ENCODE data around the gene LYAR. TPM values are rescaled to one million over a fixed set of nuclear protein-coding genes. Genes with fewer than 3 reads are reported as not detected.

Gene LYAR
- total and polyA plus RNA-seq, 2 experiments from 2014 or later, result 6.7 to 12.2 TPM

DNA sequence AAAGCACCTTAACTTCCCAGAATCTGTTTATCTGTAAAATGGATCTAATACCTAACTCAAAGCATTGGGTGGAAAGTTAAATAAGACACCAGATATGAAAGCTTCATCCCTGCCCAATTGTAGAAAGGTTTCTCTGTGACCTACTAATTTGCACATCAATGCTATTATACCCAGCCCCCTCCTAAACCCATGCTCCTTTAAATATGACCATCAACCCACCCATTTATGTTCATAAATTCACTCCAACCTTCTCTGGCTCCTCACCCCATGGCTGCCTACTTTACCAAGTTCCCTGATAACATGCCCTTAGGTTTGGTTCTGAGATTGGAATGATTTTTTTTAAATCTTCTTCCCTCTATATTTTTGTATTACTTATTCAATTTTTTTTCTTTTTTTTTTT, 1.9 kb downstream of the LYAR start:
- no peak for DNase-seq (ENCODE audit: low spot score)

DNA sequence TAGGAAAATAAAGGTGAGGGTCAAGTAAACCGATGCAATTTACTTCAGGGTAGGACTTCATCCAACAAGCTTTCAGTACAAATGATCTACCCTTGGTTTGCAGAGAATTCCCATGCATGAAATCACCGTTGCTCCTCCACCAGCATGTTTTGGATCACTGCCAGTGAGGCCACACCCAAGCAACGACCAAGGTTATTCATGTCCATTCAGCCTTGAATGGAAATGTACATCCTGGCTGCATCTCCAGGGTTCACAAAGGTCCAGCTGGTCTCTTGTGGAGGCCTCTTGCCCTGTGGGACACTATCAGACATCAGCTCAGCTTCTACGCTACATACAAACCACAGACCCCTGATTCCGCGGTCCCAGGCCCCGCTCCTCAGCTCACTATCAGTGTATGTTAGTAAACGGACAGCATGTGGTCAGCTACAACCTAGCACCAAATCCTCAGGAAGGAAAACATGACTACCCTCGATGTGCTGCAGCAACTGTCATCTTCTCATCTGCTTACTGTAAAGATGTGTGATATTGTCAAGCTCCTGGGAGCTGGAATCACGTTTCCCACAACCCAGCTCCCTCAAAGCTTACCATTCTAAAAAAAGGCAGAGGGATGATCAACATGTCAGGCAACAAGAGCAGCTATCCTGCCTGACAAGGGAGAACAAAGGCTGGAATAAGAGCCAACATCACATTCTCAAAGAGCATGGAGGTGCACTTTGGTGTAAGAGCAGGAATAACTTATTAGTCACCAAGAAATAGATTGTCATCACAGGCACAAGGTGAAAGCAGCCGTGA, 4.9 kb downstream of the LYAR start:
- H2AFZ ChIP-seq, result no peak overlapping the region
- no peaks in the 10 kb centered on the region for H3K27me3 ChIP-seq
- H3K79me2 ChIP-seq, result peaks cover 27% of the 10 kb centered on the region
- H3K27ac ChIP-seq, result peak overlapping the region; percentile 20
- H3K9me2 ChIP-seq (replicated peaks; ENCODE audit: insufficient read depth), result no peaks in the 10 kb centered on the region
- no peaks in the 10 kb centered on the region for H3K9me3 ChIP-seq (ENCODE audit: low read depth)
- H3K4me3 ChIP-seq, result no peak overlapping the region
- no peak for TF ChIP-seq EZH2 (IDR thresholded peaks at IDR 0.05; ENCODE audit: borderline replicate concordance)
- TF ChIP-seq, protein P1, sequence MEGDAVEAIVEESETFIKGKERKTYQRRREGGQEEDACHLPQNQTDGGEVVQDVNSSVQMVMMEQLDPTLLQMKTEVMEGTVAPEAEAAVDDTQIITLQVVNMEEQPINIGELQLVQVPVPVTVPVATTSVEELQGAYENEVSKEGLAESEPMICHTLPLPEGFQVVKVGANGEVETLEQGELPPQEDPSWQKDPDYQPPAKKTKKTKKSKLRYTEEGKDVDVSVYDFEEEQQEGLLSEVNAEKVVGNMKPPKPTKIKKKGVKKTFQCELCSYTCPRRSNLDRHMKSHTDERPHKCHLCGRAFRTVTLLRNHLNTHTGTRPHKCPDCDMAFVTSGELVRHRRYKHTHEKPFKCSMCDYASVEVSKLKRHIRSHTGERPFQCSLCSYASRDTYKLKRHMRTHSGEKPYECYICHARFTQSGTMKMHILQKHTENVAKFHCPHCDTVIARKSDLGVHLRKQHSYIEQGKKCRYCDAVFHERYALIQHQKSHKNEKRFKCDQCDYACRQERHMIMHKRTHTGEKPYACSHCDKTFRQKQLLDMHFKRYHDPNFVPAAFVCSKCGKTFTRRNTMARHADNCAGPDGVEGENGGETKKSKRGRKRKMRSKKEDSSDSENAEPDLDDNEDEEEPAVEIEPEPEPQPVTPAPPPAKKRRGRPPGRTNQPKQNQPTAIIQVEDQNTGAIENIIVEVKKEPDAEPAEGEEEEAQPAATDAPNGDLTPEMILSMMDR (IDR thresholded peaks at IDR 0.05; ENCODE audit: poor library complexity), result no peak
- TF ChIP-seq EZH2phosphoT487 (IDR thresholded peaks at IDR 0.05; ENCODE audit: low read depth, severe bottlenecking, unreplicated experiment), result no peak
- H3K4me2 ChIP-seq, result no peak overlapping the region
- H3K4me1 ChIP-seq (ENCODE audit: insufficient read depth), result peaks cover 9% of the 10 kb centered on the region
- WGBS (ENCODE audit: low lambda C conversion rate, missing lambda C conversion rate), result 85% methylated on average over 11 of the region's 11 CpGs
- H4K20me1 ChIP-seq (ENCODE audit: insufficient read depth, poor library complexity, severe bottlenecking), result no peaks in the 10 kb centered on the region
- peak; percentile 24 for DNase-seq (ENCODE audit: low spot score)
- no peaks in the 10 kb centered on the region for H3K36me3 ChIP-seq (replicated peaks; ENCODE audit: insufficient read depth, low read depth)

More for the DNA sequence above, 1.9 kb downstream of the LYAR start:
- TF ChIP-seq, protein P1 (IDR thresholded peaks at IDR 0.05; ENCODE audit: poor library complexity), result no peak
- TF ChIP-seq EZH2 (IDR thresholded peaks at IDR 0.05; ENCODE audit: borderline replicate concordance), result no peak
- no peak for TF ChIP-seq EZH2phosphoT487 (IDR thresholded peaks at IDR 0.05; ENCODE audit: low read depth, severe bottlenecking, unreplicated experiment)
- Histone ChIP-seq H3K79me2 (peaks cover 52% of the 10 kb centered on the region), H3K4me2 (no peak overlapping the region), H4K20me1 (ENCODE audit: insufficient read depth, poor library complexity, severe bottlenecking) (peaks cover 3% of the 10 kb centered on the region), H3K4me3 (no peak overlapping the region), H3K27me3 (no peaks in the 10 kb centered on the region), H3K9me2 (replicated peaks; ENCODE audit: insufficient read depth) (no peaks in the 10 kb centered on the region), H2AFZ (no peak overlapping the region), H3K4me1 (ENCODE audit: insufficient read depth) (peaks cover 15% of the 10 kb centered on the region), H3K36me3 (replicated peaks; ENCODE audit: insufficient read depth, low read depth) (no peaks in the 10 kb centered on the region), H3K9me3 (ENCODE audit: low read depth) (no peaks in the 10 kb centered on the region), H3K27ac (no peak overlapping the region)

DNA sequence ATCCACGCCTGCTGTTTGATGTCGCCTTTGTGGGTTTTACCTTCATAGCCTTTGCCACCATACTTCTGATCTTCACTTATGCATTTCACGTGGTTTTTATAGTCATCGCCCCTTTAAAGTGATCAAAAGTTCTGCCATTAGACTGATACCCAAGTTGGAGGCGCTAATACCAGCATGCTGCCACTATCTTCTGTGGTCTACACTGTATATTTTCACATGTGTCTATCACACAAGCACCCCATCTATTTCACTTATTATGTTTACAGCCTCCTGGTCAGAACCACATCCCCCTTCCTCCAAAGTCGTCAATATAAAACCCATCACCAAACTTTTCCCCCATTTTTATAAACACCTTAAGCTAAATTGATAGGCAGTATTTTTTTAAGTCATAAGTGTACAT, 8.2 kb downstream of the LYAR start:
- Histone ChIP-seq H3K27ac (no peak overlapping the region), H3K79me2 (no peaks in the 10 kb centered on the region), H2AFZ (no peak overlapping the region), H3K9me2 (replicated peaks; ENCODE audit: insufficient read depth) (no peaks in the 10 kb centered on the region), H3K9me3 (ENCODE audit: low read depth) (no peaks in the 10 kb centered on the region), H3K4me2 (no peak overlapping the region), H4K20me1 (ENCODE audit: insufficient read depth, poor library complexity, severe bottlenecking) (no peaks in the 10 kb centered on the region), H3K27me3 (no peaks in the 10 kb centered on the region), H3K4me1 (ENCODE audit: insufficient read depth) (peaks cover 3% of the 10 kb centered on the region), H3K4me3 (no peak overlapping the region), H3K36me3 (replicated peaks; ENCODE audit: insufficient read depth, low read depth) (no peaks in the 10 kb centered on the region)
- no peak for DNase-seq (ENCODE audit: low spot score)
- TF ChIP-seq EZH2phosphoT487 (IDR thresholded peaks at IDR 0.05; ENCODE audit: low read depth, severe bottlenecking, unreplicated experiment), result no peak
- TF ChIP-seq, protein P1 (IDR thresholded peaks at IDR 0.05; ENCODE audit: poor library complexity), result no peak
- TF ChIP-seq EZH2 (IDR thresholded peaks at IDR 0.05; ENCODE audit: borderline replicate concordance), result no peak
- 96% methylated on average over 6 of the region's 6 CpGs for WGBS (ENCODE audit: low lambda C conversion rate, missing lambda C conversion rate)
